Lower leg skin (tissue), 4 donors: ENCODE data around the gene ZIC5. TPM values are rescaled to one million over a fixed set of nuclear protein-coding genes. Genes with fewer than 3 reads are reported as not detected.

Experiments
- DNase-seq, 2 donors: peaks; one replicate each; pipeline ENCODE4 v3.0.0-alpha.2; 2019; ENCODE audit warnings: low spot score in 2 of 2
- H3K4me3 ChIP-seq: fragments of 200-600 bp; sonication (generic); 2 replicates; pipeline ENCODE4 v1.5.1; 2017; ENCODE audit warnings: mild to moderate bottlenecking, low read depth; ENCODE audit not compliant: poor library complexity, severe bottlenecking
- POLR2A ChIP-seq, 2 donors: fragments of 450-650 bp; IDR thresholded peaks; one replicate each; pipeline ENCODE4 v1.6.1; 2016 to 2017; ENCODE audit warnings: antibody characterized with exemption in 2 of 2, mild to moderate bottlenecking in 1 of 2, moderate library complexity in 1 of 2
- WGBS, 2 donors: methylation state at CpG; one replicate each; pipeline ENCODE4 v1.1.5; 2018; 5-methylcytosine and 5-hydroxymethylcytosine counted together
- intact Hi-C: fragments of 100-400 bp; cut with DNase I; formaldehyde crosslinking; loops from one replicate; pipeline ENCODE4 v1.15.0; 2023; ENCODE audit warnings: low total_unique reads
- total RNA-seq, 4 donors: library from RNA; depleted of rRNA; stranded (reverse); fragments of >200 nt; gene quantifications; one replicate each; pipeline ENCODE4 v1.1.0, GENCODE V29; 2016
- TF ChIP-seq, protein P1 (sequence below), 3 donors: fragments of 450-650 bp; IDR thresholded peaks; one replicate each; pipeline ENCODE4 v1.5.1; 2016; ENCODE audit warnings: antibody characterized with exemption in 3 of 3, mild to moderate bottlenecking in 3 of 3, moderate library complexity in 2 of 3

The ZIC5 gene
- total RNA-seq: not detected

DNA sequence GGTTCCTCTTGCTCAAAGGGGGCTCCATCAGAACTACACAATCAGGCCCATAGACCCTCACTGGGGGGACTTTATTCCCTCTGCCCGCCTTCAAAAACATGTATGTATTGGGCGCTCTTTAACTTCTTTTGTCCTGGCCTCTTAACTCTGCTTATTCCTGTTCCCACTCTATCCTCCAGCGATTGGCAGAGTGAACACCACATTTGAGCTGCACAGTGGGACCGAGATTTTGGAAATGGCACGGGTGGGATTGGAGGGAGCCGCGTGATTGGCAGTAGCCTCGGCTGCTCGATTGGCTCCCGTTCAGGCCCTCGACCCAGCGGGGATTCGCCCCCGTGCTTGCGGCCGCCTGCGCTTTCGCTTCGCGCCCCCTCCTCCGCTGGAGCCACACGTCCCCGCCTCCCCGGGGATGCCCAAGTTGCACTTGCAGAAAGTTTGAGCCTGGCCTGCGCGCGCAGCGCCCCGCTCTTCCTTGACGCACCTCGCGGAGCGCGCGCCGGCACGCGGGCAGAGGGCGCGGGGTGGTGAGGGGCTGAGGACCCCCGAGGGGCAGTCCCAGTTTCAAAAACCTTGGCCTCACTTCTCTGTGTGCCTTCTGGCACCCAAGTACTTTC lies at the start of gene ZIC5:
Gene ZIC5 (minus strand): TSS at position 192 of the 614 bp plus-strand sequence. CDS start 164 bp downstream, at position 28.
- H3K4me3 ChIP-seq: no peak within 1 kb of the TSS
- TF ChIP-seq POLR2A (IDR thresholded peaks at IDR 0.05): no peak
- TF ChIP-seq, protein P1, sequence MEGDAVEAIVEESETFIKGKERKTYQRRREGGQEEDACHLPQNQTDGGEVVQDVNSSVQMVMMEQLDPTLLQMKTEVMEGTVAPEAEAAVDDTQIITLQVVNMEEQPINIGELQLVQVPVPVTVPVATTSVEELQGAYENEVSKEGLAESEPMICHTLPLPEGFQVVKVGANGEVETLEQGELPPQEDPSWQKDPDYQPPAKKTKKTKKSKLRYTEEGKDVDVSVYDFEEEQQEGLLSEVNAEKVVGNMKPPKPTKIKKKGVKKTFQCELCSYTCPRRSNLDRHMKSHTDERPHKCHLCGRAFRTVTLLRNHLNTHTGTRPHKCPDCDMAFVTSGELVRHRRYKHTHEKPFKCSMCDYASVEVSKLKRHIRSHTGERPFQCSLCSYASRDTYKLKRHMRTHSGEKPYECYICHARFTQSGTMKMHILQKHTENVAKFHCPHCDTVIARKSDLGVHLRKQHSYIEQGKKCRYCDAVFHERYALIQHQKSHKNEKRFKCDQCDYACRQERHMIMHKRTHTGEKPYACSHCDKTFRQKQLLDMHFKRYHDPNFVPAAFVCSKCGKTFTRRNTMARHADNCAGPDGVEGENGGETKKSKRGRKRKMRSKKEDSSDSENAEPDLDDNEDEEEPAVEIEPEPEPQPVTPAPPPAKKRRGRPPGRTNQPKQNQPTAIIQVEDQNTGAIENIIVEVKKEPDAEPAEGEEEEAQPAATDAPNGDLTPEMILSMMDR (IDR thresholded peaks at IDR 0.05): no peak
- intact Hi-C loops: no loop called here
- WGBS, 2 donors: 9 to 10% methylated on average over 12 to 40 of the region's 41 CpGs
- DNase-seq: no peak

DNA sequence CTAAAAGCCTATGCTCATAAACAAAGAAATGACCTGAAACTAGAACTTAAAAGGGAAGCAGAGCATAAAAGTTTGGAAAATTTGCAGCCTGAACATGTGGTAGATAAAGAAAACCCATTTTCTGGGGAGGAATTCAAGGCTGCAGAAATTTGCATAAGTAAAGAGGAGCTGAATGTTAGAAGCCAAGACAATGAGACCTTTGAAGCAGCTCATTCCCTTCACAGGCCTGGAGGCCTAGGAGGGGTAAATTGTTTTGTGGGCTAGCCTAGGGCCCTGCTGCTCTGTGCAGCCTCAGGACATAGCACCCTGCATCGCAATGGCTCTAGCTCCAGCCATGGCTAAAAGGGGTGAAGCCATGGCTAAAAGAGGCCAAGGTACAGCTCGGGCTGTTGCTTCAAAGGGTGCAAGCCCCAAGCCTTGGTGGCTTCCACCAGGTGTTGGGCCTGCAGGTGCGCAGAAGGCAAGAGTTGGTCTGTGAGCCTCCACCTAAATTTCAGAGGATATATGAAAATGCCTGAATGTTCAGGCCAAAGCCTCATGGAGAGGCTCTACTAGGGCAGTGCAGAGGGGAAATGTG lies 48.3 kb upstream of the ZIC5 start:
- TF ChIP-seq, protein P1 (IDR thresholded peaks at IDR 0.05): no peak
- no peak for TF ChIP-seq POLR2A (IDR thresholded peaks at IDR 0.05)
- no peak overlapping the region for H3K4me3 ChIP-seq
- no peak for DNase-seq
- intact Hi-C loops: no loop called here
- 92 to 94% methylated on average over 2 to 3 of the region's 3 CpGs for WGBS, 2 donors

DNA sequence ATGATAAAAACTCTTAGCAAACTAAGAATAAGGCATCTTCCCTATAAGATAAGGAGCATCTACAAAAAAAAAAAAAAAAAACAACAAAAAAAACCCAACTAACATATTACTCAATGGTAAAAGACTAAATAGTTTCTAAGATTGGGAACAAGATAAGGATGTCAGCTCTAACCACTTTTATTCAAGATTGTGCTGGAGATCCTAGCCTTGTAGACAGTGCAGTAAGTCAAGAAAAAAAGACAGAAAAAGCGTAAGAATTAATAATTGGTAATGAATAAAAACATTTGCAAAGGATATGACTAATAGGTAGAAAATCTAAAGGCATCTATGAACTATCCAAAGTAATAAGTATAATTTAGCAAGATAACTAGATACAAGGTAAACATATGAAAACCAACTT lies 43.1 kb upstream of the ZIC5 start:
- 83 to 93% methylated on average over 1 of the region's 1 CpG for WGBS, 2 donors
- no peak overlapping the region for H3K4me3 ChIP-seq
- intact Hi-C loops: no loop called here
- no peak for DNase-seq
- TF ChIP-seq, protein P1 (IDR thresholded peaks at IDR 0.05): no peak
- no peak for TF ChIP-seq POLR2A (IDR thresholded peaks at IDR 0.05)

DNA sequence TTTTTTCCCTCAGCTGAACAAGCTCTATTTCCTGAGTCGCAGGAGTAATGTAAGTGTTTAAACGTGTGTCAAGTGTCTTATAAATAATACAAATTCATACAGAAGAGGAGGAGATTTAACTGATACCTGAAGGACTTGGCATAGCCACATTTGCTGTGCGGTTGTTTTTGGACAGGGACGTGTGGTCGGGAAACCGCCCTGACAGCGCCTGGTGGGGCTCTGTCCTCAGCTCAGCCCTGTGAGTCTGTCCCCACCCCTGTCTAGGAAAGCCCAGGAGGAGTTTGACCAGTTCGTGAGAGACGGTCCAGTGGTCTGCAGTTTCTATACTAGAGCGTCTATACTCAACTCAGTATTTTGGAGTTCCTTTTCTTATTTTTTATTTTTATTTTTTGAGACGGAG lies 26.7 kb upstream of the ZIC5 start:
- no peak overlapping the region for H3K4me3 ChIP-seq
- TF ChIP-seq POLR2A (IDR thresholded peaks at IDR 0.05): no peak
- TF ChIP-seq, protein P1 (IDR thresholded peaks at IDR 0.05): no peak
- 89 to 92% methylated on average over 11 of the region's 11 CpGs for WGBS, 2 donors
- DNase-seq: peak in 1 of 2 donors; percentile 40
- intact Hi-C loops: no loop called here

DNA sequence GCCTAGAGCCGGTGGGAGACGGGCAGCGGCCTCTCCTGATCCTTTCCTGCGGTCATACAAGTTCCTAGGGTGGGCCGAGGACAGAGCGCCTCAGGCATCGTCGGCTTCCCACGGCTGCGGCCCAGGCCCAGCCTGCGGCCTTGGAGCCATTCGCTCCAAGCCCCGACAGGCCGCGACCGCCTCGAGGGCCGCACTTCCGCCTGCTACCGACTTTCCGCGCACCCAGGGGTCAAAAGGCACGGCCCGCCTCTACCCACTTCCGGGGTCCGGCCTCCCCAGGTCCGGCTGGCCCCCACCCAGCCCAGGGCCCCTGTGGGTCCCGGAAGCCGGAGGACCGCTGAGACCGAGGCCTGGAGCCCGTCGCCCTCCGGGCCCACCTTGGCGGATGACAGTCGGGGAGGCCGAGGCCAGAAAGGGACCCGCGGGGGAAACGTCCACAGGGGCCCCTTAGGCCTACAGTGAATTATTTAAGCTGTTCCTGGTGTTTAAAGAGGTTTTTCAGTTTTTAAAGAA lies 26.2 kb upstream of the ZIC5 start:
- no peak overlapping the region for H3K4me3 ChIP-seq
- 57% methylated on average over 22 to 37 of the region's 40 CpGs for WGBS, 2 donors
- TF ChIP-seq POLR2A (IDR thresholded peaks at IDR 0.05): no peak
- TF ChIP-seq, protein P1 (IDR thresholded peaks at IDR 0.05): no peak
- peak in 1 of 2 donors; percentile 75 for DNase-seq
- intact Hi-C loops: no loop called here
